Fibroblast of pulmonary artery (primary cell): ENCODE measurements around the gene HMG20A.
A peak's percentile ranks its signal among the peaks of the same experiment; 100 is the strongest.

ENCODE experiments used
- DNase-seq: peaks from one replicate; pipeline ENCODE4 v3.0.0-alpha.2; 2010; ENCODE audit warnings: low read depth
- H3K4me3 ChIP-seq: replicated peaks from 2 replicates; pipeline ENCODE4 v1.5.1; 2011; ENCODE audit warnings: low read depth, mild to moderate bottlenecking, control low read depth, low read length, moderate library complexity
- CTCF ChIP-seq: IDR thresholded peaks from 2 replicates; pipeline ENCODE4 v1.5.1; 2011; ENCODE audit warnings: mild to moderate bottlenecking, control low read depth, low read length, inconsistent platforms; ENCODE audit errors: missing control alignments

Gene HMG20A

DNA sequence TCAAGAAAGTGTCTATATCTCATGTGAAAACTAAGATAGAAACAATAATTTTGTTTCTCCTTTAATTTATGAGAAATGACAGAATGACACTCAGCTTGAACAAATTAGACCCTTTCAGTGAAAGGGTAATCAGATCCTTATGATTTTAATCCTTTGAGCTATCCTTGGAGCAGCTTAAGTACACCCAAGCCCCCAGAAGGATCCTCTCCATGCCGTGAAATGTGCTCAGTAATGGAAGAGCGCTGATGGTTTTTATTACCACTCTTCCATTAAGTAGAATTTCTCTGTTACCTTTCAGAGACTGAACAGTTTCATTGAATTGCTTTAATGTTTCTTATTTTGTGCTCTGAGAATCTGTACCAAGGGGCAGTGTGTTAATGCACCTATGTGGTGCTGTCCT lies 54.3 kb downstream of the HMG20A start:
- no peak for TF ChIP-seq CTCF
- H3K4me3 ChIP-seq: no peak overlapping the region
- no peak for DNase-seq

DNA sequence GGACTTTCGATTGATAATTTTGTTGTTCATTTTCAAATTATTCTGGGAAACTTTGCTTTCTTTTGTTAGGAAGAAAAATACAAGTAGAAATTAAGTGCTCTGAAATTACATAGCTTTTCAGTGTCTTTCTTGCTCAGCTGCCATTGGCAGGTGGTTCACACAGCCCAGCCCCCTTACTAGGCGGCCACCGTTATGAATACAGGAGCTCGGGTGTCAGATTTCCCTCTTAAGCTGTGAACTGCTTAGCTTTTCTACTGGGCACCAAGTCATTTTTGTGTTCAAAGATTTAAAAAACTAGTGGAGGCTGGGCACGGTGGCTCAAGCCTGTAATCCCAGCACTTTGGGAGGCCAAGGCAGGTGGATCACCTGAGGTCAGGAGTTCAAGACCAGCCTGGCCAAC lies 55.2 kb downstream of the HMG20A start:
- DNase-seq: no peak
- no peak overlapping the region for H3K4me3 ChIP-seq
- TF ChIP-seq CTCF: no peak

- peak; percentile 60 for DNase-seq
- TF ChIP-seq CTCF: no peak
- no peak overlapping the region for H3K4me3 ChIP-seq
Observed at GRCh38 chr15:77476995-77477394, 56.3 kb downstream of the HMG20A start.

DNA sequence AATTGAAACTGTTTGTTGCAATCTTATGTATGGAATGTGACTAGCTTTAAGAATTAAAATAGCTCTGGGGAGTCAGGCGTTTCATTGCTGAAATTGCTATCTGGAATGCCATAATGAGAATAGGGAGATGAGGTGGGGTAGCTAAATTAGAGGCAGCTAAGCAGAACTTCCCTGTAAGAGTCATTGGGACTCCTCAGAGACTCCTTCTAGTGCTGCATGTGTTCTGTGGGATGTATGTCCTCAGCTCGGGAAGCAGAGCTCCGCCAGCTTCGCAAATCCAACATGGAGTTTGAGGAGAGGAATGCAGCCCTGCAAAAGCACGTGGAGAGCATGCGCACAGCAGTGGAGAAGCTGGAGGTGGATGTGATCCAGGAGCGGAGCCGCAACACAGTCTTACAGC lies 57.4 kb downstream of the HMG20A start:
- DNase-seq: no peak
- no peak for TF ChIP-seq CTCF
- no peak overlapping the region for H3K4me3 ChIP-seq

GRCh38 chr15:77479015-77479414 lies 58.3 kb downstream of the HMG20A start:
- no peak overlapping the region for H3K4me3 ChIP-seq
- TF ChIP-seq CTCF: no peak
- no peak for DNase-seq

- TF ChIP-seq CTCF: no peak
- no peak for DNase-seq
- no peak overlapping the region for H3K4me3 ChIP-seq
Observed at GRCh38 chr15:77480859-77481633, 60.4 kb downstream of the HMG20A start.

DNA sequence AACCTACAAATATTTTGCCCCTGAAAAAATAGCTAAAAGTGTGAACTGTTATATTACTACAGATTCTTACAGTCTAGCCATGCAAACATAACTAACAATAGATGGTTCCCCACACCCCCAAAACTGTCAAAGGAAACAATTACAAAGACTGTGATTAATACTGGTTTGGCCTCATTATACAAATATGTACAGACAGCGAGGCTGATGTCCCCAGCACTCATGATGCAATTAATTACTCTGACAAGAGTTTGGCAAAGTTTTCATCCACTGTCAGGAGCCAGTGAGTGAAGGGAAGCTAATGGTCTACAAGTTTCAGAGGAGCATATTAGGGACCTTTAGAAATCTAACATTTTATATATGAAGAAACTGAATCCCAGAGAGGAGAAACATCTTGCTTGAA lies 61.0 kb downstream of the HMG20A start:
- peak; percentile 60 for DNase-seq
- H3K4me3 ChIP-seq: no peak overlapping the region
- no peak for TF ChIP-seq CTCF
